ENCODE measurements around the gene FUT4. TPM values are rescaled to one million over a fixed set of nuclear protein-coding genes. Genes with fewer than 3 reads are reported as not detected.
A peak's percentile ranks its signal among the peaks of the same experiment; 100 is the strongest.
"Not testable (repeated sequence)": the region's sequence is repeated elsewhere in the genome, so short reads cannot be mapped to it uniquely, and the experiment has no call there.

FUT4 gene
- total RNA-seq, 1 donor from 2014 or later = 12.9 TPM

- no peaks in the 10 kb centered on the region for H3K9me3 Mint-ChIP-seq
- no peak overlapping the region for H3K27ac Mint-ChIP-seq
- no peaks in the 10 kb centered on the region for H3K27me3 Mint-ChIP-seq (ENCODE audit: low read depth)
- no peak for TF ChIP-seq CTCF (IDR thresholded peaks at IDR 0.05; ENCODE audit: unreplicated experiment)
- no peak for DNase-seq (ENCODE audit: low spot score in 2 of 2, unreplicated experiment in 2 of 2)
- no peak overlapping the region for H3K4me3 Mint-ChIP-seq
- peaks cover 2% of the 10 kb centered on the region for H3K4me1 Mint-ChIP-seq
- no peaks in the 10 kb centered on the region for H3K36me3 Mint-ChIP-seq
These were observed 24.5 kb downstream of the FUT4 start for GRCh38 chr11:94568200-94568599.

DNA sequence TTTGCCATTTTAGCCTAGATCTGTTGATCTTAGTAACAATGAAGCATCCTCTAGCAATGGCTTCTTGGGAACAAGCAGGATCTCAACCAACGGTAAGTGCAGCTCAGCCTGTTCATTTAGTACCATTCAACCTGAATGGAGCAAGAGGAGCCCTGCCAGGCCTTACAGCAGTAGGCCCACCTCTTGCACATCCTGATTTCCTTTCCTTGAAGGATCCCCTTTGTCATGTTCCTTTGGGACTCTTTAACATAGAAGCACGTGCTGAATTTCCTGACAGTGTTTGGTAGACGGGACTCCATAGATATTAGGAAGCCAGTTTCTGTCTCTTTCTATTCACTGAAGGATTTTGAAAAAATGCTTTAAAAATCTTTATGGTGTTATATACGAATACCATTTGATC is 25.0 kb downstream of the FUT4 start:
- Mint-ChIP-seq H3K27me3 (ENCODE audit: low read depth) (no peaks in the 10 kb centered on the region), H3K4me3 (no peak overlapping the region), H3K27ac (no peak overlapping the region), H3K4me1 (peaks cover 2% of the 10 kb centered on the region), H3K9me3 (no peaks in the 10 kb centered on the region), H3K36me3 (no peaks in the 10 kb centered on the region)
- no peak for DNase-seq (ENCODE audit: low spot score in 2 of 2, unreplicated experiment in 2 of 2)
- TF ChIP-seq CTCF (IDR thresholded peaks at IDR 0.05; ENCODE audit: unreplicated experiment) = no peak

DNA sequence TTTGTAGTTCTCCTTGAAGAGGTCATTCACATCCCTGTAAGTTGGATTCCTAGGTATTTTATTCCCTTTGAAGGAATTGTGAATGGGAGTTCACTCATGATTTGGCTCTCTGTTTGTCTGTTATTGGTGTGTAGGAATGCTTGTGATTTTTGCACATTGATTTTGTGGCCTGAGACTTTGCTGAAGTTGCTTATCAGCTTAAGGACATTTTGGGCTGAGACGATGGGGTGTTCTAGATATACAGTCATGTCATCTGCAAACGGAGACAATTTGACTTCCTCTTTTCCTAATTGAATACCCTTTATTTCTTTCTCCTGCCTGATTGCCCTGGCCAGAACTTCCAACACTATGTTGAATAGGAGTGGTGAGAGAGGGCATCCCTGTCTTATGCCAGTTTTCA is 29.3 kb downstream of the FUT4 start:
- not testable (repeated sequence) for H3K4me3 Mint-ChIP-seq; H3K27me3 Mint-ChIP-seq (ENCODE audit: low read depth); DNase-seq (ENCODE audit: low spot score in 2 of 2, unreplicated experiment in 2 of 2); H3K36me3 Mint-ChIP-seq; H3K9me3 Mint-ChIP-seq; H3K27ac Mint-ChIP-seq
- H3K4me1 Mint-ChIP-seq = peaks cover 18% of the 10 kb centered on the region

DNA sequence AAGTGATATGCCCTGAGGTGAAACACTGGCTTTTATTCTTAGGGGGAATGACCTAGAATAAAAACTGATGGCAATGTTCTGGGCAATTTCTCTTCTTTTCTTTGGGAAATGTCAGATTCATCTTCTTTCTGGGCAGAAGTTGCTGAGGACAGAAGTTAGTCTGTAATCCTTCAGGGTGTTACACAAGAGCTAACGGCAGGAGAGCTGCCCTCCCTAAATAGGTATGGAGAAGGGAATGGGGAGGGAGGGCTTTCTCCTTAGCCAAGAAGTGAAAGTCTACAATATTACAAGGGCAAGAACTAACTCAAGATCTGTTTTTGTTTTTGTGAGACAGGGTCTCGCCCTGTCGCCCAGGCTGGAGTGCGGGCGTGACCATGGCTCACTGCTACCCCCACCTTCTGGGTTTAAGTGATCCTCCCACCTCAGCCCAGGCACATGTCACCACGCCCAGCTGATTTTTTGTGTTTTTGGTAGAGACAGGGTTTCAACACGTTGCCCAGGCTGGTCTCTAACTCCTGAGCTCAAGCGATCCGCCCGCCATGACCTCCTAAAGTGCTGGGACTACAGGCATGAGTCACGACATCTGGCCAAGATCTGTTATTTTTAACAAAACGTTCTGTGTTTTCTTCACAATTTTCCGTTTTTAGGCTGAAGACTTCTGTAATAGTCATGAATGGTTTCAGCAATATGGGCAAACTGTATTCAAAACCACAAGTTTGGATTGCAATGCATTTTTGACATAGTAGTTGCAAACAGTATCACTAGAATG is 30.7 kb downstream of the FUT4 start:
- Mint-ChIP-seq H3K4me3 (no peak overlapping the region), H3K27ac (peak overlapping the region; percentile 75), H3K9me3 (no peaks in the 10 kb centered on the region), H3K4me1 (peaks cover 23% of the 10 kb centered on the region), H3K36me3 (no peaks in the 10 kb centered on the region), H3K27me3 (ENCODE audit: low read depth) (no peaks in the 10 kb centered on the region)
- no peak for DNase-seq (ENCODE audit: low spot score in 2 of 2, unreplicated experiment in 2 of 2)
- TF ChIP-seq CTCF (IDR thresholded peaks at IDR 0.05; ENCODE audit: unreplicated experiment) = no peak

DNA sequence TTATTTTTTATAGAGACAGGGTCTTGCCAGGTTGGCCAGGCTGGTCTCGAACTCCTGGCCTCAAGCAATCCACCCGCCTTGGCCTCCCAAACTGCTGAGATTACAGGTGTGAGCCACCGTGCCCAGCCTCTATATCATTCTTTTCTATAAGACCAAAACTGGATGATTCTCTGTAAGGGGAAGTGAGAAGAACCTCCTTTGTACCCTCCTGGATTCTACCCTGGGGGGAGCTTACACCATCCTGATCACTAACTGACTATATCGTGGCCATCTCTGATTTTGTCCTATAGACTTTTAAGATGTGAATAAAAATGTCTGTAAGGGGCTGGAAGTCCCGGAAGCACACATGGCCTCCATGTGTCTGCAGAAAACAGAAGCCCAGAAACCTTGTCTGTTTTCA is 32.6 kb downstream of the FUT4 start:
- Mint-ChIP-seq H3K27me3 (ENCODE audit: low read depth) (no peaks in the 10 kb centered on the region), H3K4me1 (peaks cover 23% of the 10 kb centered on the region), H3K27ac (peak overlapping the region; percentile 43), H3K36me3 (no peaks in the 10 kb centered on the region), H3K9me3 (no peaks in the 10 kb centered on the region), H3K4me3 (no peak overlapping the region)
- TF ChIP-seq CTCF (IDR thresholded peaks at IDR 0.05; ENCODE audit: unreplicated experiment) = no peak
- no peak for DNase-seq (ENCODE audit: low spot score in 2 of 2, unreplicated experiment in 2 of 2)

DNA sequence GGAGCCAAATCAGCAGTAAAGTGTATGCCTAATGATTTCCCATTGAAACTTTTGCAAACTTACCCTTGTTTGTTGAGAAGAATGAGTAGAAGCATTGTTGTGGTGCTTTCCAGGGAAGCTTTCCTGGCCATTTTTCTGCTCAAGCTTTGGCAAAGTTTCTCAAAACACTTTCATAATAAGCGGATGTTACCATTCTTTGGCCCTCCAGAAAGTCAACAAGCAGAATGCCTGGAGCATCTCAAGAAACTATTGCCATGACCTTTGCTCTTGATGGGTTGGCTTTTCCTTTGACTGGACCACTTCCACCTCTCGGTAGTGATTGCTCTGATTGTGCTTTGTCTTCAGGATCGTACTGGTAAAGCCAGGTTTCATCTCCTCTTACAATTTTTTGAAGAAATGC is 34.1 kb downstream of the FUT4 start:
- no peak for TF ChIP-seq CTCF (IDR thresholded peaks at IDR 0.05; ENCODE audit: unreplicated experiment)

More for the DNA sequence above, 34.1 kb downstream of the FUT4 start:
- Mint-ChIP-seq H3K4me1 (peaks cover 23% of the 10 kb centered on the region), H3K4me3 (no peak overlapping the region), H3K36me3 (no peaks in the 10 kb centered on the region), H3K9me3 (no peaks in the 10 kb centered on the region), H3K27me3 (ENCODE audit: low read depth) (no peaks in the 10 kb centered on the region), H3K27ac (no peak overlapping the region)
- no peak for DNase-seq (ENCODE audit: low spot score in 2 of 2, unreplicated experiment in 2 of 2)

Data from mesothelial cell of epicardium (in vitro differentiated cells).